Lung (tissue), 12 donors: ENCODE data around the gene SLC22A23. TPM values are rescaled to one million over a fixed set of nuclear protein-coding genes. Genes with fewer than 3 reads are reported as not detected.

Experiments used
- ATAC-seq: fragments of 200-7000 bp; cut with Tn5 transposase; one replicate; pipeline ENCODE4 v1.9.1; 2020; ENCODE audit warnings: moderate number of reproducible peaks; ENCODE audit not compliant: insufficient read depth, low FRiP score
- DNase-seq, 3 donors: peaks; one replicate each; pipeline ENCODE4 v3.0.0-alpha.2; 2013 to 2017
- H3K27ac ChIP-seq, 2 donors: one replicate each; pipeline ENCODE4 v1.5.1; 2013; ENCODE audit warnings: mild to moderate bottlenecking in 2 of 2, moderate library complexity in 2 of 2, control low read depth in 1 of 2, inconsistent platforms in 1 of 2, low read depth in 1 of 2, low read length in 1 of 2
- H3K27me3 ChIP-seq, 3 donors: one replicate each; pipeline ENCODE4 v1.5.1; 2013; ENCODE audit warnings: low read length in 2 of 3; ENCODE audit not compliant: control insufficient read depth in 3 of 3, insufficient read depth in 3 of 3
- H3K36me3 ChIP-seq, 4 donors: one replicate each; pipeline ENCODE4 v1.5.1; 2013; ENCODE audit warnings: low read length in 4 of 4, mild to moderate bottlenecking in 1 of 4, moderate library complexity in 1 of 4; ENCODE audit not compliant: control insufficient read depth in 4 of 4, insufficient read depth in 4 of 4
- H3K4me1 ChIP-seq, 5 donors: one replicate each; pipeline ENCODE4 v1.5.1; 2013; ENCODE audit warnings: low read length in 5 of 5, mild to moderate bottlenecking in 2 of 5, moderate library complexity in 1 of 5; ENCODE audit not compliant: control insufficient read depth in 5 of 5, insufficient read depth in 5 of 5
- H3K4me3 ChIP-seq: one replicate; pipeline ENCODE4 v1.5.1; 2013; ENCODE audit warnings: mild to moderate bottlenecking, control low read depth, moderate library complexity
- H3K9ac ChIP-seq, 2 donors: one replicate each; pipeline ENCODE4 v1.5.1; 2013; ENCODE audit warnings: low read length in 2 of 2, control low read depth in 1 of 2; ENCODE audit not compliant: insufficient read depth in 1 of 2
- H3K9me3 ChIP-seq, 4 donors: one replicate each; pipeline ENCODE4 v1.5.1; 2013; ENCODE audit warnings: low read length in 3 of 4, mild to moderate bottlenecking in 1 of 4, moderate library complexity in 1 of 4; ENCODE audit not compliant: control insufficient read depth in 4 of 4, insufficient read depth in 3 of 4
- CTCF ChIP-seq: IDR thresholded peaks from 2 replicates; pipeline ENCODE4 v1.5.1; 2012; ENCODE audit warnings: mild to moderate bottlenecking; ENCODE audit errors: control extremely low read depth, extremely low read depth
- WGBS, 2 donors: extraction: QIAGEN DNeasy Blood & Tissue Kit; methylation state at CpG; one replicate each; pipeline ENCODE4 v1.1.7; 2013; 5-methylcytosine and 5-hydroxymethylcytosine counted together
- polyA plus RNA-seq, 2 donors: library from polyadenylated mRNA; stranded (reverse); fragments of 200-250 nt; gene quantifications; one replicate each; pipeline ENCODE4 v1.2.1, GENCODE V29; 2013
- total RNA-seq, 2 donors: library from RNA; depleted of rRNA in 1 of 2; stranded (reverse); fragments of >200 nt in 1 of 2; gene quantifications; one replicate each; pipeline ENCODE4 v1.2.1, GENCODE V29; 2014 to 2021
- donor health status: control.
- donor health status: control.
- donor health status: Bipolar disorder and iron deficiency.
- donor health status: healthy.
- donor health status: DM: yes; HTN: yes; CAD: no.

SLC22A23 gene
- total and polyA plus RNA-seq, 4 donors, result 6.6 to 45.6 (median 24.1) TPM

GRCh38 chr6:3222506-3223038 is 234.3 kb downstream of the SLC22A23 start:
- DNase-seq (no peak), ATAC-seq (no peak)
- Histone ChIP-seq H3K27me3 (peaks cover 5 to 18% (median 10%) of the 10 kb centered on the region in 3 donors), H3K9ac (no peak overlapping the region), H3K4me3 (no peak overlapping the region), H3K9me3 (peaks cover 0 to 3% (median 0%) of the 10 kb centered on the region in 4 donors), H3K4me1 (peaks cover 0 to 14% (median 2%) of the 10 kb centered on the region in 5 donors), H3K27ac (no peak overlapping the region), H3K36me3 (no peaks in the 10 kb centered on the region)
- 76 to 89% methylated on average over 4 of the region's 4 CpGs for WGBS, 2 donors
- no peak for TF ChIP-seq CTCF

GRCh38 chr6:3221578-3221977 is 235.3 kb downstream of the SLC22A23 start:
- ATAC-seq (no peak), DNase-seq (no peak)
- Histone ChIP-seq H3K4me3 (no peak overlapping the region), H3K4me1 (peaks cover 0 to 4% (median 0%) of the 10 kb centered on the region in 5 donors), H3K27ac (no peak overlapping the region), H3K36me3 (no peaks in the 10 kb centered on the region), H3K9me3 (peaks cover 0 to 3% (median 0%) of the 10 kb centered on the region in 4 donors), H3K9ac (no peak overlapping the region), H3K27me3 (peaks cover 3 to 10% (median 3%) of the 10 kb centered on the region in 3 donors)
- TF ChIP-seq CTCF, result no peak
- WGBS, 2 donors, result 93 to 96% methylated on average over 4 of the region's 4 CpGs

GRCh38 chr6:3220366-3220765 is 236.5 kb downstream of the SLC22A23 start:
- H3K9ac ChIP-seq, result no peak overlapping the region
- 86 to 94% methylated on average over 2 of the region's 2 CpGs for WGBS, 2 donors
- no peaks in the 10 kb centered on the region for H3K36me3 ChIP-seq
- no peak overlapping the region for H3K27ac ChIP-seq
- no peak overlapping the region for H3K4me3 ChIP-seq
- no peaks in the 10 kb centered on the region for H3K4me1 ChIP-seq
- DNase-seq (no peak), ATAC-seq (no peak)
- peaks cover 0 to 3% (median 3%) of the 10 kb centered on the region in 3 donors for H3K27me3 ChIP-seq
- TF ChIP-seq CTCF, result no peak
- H3K9me3 ChIP-seq, result peaks cover 0 to 2% (median 0%) of the 10 kb centered on the region in 4 donors

Other genes with a start within 250 kb of the SLC22A23 start
- gene TUBB2B, start 229.4 kb downstream of the SLC22A23 start, total RNA-seq, result 1 to 10 TPM; 2.8 to 4.3 TPM
- gene TUBB2B, start 229.4 kb downstream of the SLC22A23 start, polyA plus RNA-seq, result 1 to 10 TPM in 1 of 2 donors, under 1 TPM in 1; 0.85 to 2.4 TPM
- gene PSMG4, start 198.1 kb downstream of the SLC22A23 start, total RNA-seq, result 10 to 100 TPM; 14.0 to 21.2 TPM
- gene PSMG4, start 198.1 kb downstream of the SLC22A23 start, polyA plus RNA-seq, result 10 to 100 TPM; 19.6 to 69.7 TPM